ENCODE data around the gene FBXO45. TPM values are rescaled to one million over a fixed set of nuclear protein-coding genes. Genes with fewer than 3 reads are reported as not detected.
"Not testable (repeated sequence)": the region's sequence is repeated elsewhere in the genome, so short reads cannot be mapped to it uniquely, and the experiment has no call there.

Gene FBXO45
- total RNA-seq, 6 experiments from 2014 or later: 7.0 to 9.5 (median 8.1) TPM

DNA sequence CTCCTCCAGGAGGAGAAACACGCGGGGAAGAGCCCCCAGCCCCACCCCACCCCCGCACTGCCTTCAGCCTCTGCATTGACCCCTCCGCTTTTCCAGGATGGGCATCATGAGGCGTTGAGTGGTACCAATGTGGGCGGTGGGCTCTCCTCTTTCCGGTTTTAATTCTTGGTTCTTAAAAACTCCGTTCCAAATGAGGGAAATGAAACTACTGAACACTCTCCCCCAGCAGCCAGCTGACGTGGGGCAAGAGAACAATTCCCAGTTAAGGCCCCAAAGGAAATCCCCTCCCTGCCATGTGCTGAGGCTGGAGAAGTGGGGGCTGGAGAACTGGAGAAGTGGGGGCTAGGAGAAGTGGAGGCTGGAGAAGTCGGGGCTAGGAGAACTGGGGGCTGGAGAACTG, 65.8 kb downstream of the FBXO45 start:
- Mint-ChIP-seq H3K4me3 (no peak overlapping the region), H3K9me3 (no peaks in the 10 kb centered on the region), H3K27me3 (ENCODE audit: insufficient read depth) (peaks cover 18% of the 10 kb centered on the region), H3K27ac (no peak overlapping the region), H3K36me3 (ENCODE audit: low read depth) (no peaks in the 10 kb centered on the region), H3K4me1 (ENCODE audit: low read depth) (peaks cover 25% of the 10 kb centered on the region)
- TF ChIP-seq, protein P1, sequence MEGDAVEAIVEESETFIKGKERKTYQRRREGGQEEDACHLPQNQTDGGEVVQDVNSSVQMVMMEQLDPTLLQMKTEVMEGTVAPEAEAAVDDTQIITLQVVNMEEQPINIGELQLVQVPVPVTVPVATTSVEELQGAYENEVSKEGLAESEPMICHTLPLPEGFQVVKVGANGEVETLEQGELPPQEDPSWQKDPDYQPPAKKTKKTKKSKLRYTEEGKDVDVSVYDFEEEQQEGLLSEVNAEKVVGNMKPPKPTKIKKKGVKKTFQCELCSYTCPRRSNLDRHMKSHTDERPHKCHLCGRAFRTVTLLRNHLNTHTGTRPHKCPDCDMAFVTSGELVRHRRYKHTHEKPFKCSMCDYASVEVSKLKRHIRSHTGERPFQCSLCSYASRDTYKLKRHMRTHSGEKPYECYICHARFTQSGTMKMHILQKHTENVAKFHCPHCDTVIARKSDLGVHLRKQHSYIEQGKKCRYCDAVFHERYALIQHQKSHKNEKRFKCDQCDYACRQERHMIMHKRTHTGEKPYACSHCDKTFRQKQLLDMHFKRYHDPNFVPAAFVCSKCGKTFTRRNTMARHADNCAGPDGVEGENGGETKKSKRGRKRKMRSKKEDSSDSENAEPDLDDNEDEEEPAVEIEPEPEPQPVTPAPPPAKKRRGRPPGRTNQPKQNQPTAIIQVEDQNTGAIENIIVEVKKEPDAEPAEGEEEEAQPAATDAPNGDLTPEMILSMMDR (IDR thresholded peaks at IDR 0.05): no peak
- DNase-seq: no peak

DNA sequence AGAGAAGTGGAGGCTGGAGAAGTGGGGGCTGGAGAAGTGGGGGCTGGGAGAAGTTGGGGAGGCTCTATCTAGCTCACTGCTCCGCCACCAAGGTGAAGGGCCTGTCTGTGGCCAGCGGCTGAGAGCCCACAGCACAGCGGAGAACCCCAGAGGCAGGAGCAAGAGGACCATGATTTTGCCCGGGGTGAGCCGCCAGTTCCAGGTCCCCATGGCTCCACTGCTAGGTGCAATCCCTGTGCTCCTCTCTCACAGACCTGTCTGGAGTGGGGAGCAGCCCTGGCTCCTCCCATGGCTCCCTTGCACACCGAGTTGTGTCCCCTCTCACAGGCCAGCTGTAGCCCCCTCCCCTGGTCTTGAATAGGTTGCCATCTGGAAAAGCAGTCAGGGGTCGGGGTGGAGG, 66.4 kb downstream of the FBXO45 start:
- no peak overlapping the region for H3K27ac Mint-ChIP-seq
- H3K36me3 Mint-ChIP-seq (ENCODE audit: low read depth): no peaks in the 10 kb centered on the region
- H3K4me3 Mint-ChIP-seq: no peak overlapping the region
- TF ChIP-seq, protein P1 (IDR thresholded peaks at IDR 0.05): no peak
- H3K4me1 Mint-ChIP-seq (ENCODE audit: low read depth): peaks cover 28% of the 10 kb centered on the region
- H3K9me3 Mint-ChIP-seq: no peaks in the 10 kb centered on the region
- no peak for DNase-seq
- H3K27me3 Mint-ChIP-seq (ENCODE audit: insufficient read depth): peaks cover 20% of the 10 kb centered on the region

DNA sequence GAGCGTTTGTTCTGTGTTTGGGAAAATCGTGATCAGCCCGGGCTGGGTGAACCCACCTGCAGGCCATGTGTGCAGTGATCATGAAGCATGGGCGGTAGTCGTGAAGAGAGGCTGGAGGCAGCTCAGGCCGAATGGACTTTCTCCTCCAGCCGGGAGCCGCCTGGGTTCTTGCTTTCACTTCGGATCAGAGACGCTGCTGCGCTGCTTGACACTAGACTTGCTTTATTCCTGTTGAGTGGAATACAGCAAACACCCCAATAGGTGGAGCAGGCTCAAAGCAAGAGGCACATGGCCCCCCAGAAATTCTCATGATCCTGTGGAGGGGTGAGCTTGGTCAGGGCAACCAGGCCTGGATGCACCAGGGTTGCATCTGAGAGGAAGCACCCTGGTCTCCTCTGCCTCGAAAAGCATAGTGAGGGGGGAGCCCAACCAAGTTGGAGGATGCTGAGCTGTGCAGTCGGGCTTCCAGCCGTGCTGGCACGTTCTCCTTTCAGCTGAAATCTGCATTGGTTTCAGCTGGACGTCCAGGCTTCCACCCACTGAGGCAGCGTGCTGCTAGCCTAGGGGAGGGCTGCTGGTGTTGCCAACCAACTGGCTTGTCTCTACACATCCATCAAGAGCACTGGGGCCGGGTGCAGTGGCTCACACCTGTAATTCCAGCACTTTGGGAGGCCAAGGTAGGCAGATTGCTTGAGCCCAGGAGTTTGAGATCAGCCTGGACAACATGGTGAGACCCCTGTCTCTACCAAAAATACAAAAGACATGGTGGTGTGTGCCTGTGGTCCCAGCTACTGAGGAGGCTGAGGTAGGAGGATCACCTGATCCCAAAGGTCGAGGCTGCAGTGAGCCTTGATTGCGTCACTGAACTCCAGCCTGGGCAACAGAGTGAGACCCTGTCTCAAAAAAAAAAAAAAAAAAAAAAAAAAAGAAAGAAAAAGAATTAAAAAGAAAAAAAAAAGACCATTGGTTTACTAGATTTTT, 68.2 kb downstream of the FBXO45 start:
- H3K27me3 Mint-ChIP-seq (ENCODE audit: insufficient read depth): peaks cover 24% of the 10 kb centered on the region
- H3K9me3 Mint-ChIP-seq: no peaks in the 10 kb centered on the region
- H3K4me3 Mint-ChIP-seq: peak overlapping the region; percentile 74
- H3K36me3 Mint-ChIP-seq (ENCODE audit: low read depth): no peaks in the 10 kb centered on the region
- H3K4me1 Mint-ChIP-seq (ENCODE audit: low read depth): peaks cover 25% of the 10 kb centered on the region
- TF ChIP-seq, protein P1 (IDR thresholded peaks at IDR 0.05): 0 out of 2 replicates have a peak, but pooled peaks have one; percentile 14
- no peak for DNase-seq
- no peak overlapping the region; the same call in 1 of the 2 replicates for H3K27ac Mint-ChIP-seq

DNA sequence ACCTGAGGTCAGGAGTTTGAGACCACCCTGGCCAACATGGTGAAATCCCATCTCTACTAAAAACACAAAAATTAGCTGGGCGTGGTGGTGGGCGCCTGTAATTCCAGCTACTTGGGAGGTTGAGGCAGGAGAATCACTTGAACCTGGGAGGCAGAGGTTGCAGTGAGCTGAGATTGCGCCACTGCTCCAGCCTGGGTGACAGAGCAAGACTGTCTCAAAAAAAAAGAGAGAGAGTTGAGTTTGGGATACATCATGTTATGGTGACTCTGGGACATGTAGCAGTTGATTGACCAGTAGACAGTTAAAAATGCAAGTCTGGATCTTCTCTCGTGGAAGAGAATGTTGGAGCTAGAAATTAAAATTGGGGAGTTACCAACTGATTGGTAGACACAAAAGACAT, 69.5 kb downstream of the FBXO45 start:
- not testable (repeated sequence) for H3K36me3 Mint-ChIP-seq (ENCODE audit: low read depth); H3K9me3 Mint-ChIP-seq; H3K4me3 Mint-ChIP-seq; H3K27ac Mint-ChIP-seq; DNase-seq
- Mint-ChIP-seq H3K4me1 (ENCODE audit: low read depth) (peaks cover 15% of the 10 kb centered on the region), H3K27me3 (ENCODE audit: insufficient read depth) (peaks cover 31% of the 10 kb centered on the region)

Other genes starting within 250 kb of the FBXO45 start
- under 1 TPM in 4 of 6 experiments, not detected in 2; 0.14 to 0.89 (median 0.64) TPM for gene TM4SF19, start 230.3 kb upstream of the FBXO45 start, total RNA-seq (2021; fragmentation: NEBNext Ultra II Directional; extraction: Animal tissue kit (Norgen Biotek cat#: 25700))
- 10 to 100 TPM; 57.8 to 67.0 (median 62.2) TPM for gene UBXN7, start 136.2 kb upstream of the FBXO45 start, total RNA-seq (2021; fragmentation: NEBNext Ultra II Directional; extraction: Animal tissue kit (Norgen Biotek cat#: 25700))
- 10 to 100 TPM; 11.6 to 16.5 (median 15.5) TPM for gene RNF168, start 64.9 kb upstream of the FBXO45 start, total RNA-seq (2021; fragmentation: NEBNext Ultra II Directional; extraction: Animal tissue kit (Norgen Biotek cat#: 25700))
- gene SMCO1, start 53.3 kb upstream of the FBXO45 start, total RNA-seq (2021; fragmentation: NEBNext Ultra II Directional; extraction: Animal tissue kit (Norgen Biotek cat#: 25700)): not detected
- 10 to 100 TPM in 1 of 6 experiments, 1 to 10 TPM in 5; 6.6 to 10.2 (median 9.1) TPM for gene WDR53, start 106 bp upstream of the FBXO45 start, total RNA-seq (2021; fragmentation: NEBNext Ultra II Directional; extraction: Animal tissue kit (Norgen Biotek cat#: 25700))
- gene NRROS, start 71.0 kb downstream of the FBXO45 start, total RNA-seq (2021; fragmentation: NEBNext Ultra II Directional; extraction: Animal tissue kit (Norgen Biotek cat#: 25700)): under 1 TPM in 5 of 6 experiments, not detected in 1; 0.07 to 0.23 (median 0.13) TPM
- gene CEP19, start 143.6 kb downstream of the FBXO45 start, total RNA-seq (2021; fragmentation: NEBNext Ultra II Directional; extraction: Animal tissue kit (Norgen Biotek cat#: 25700)): 1 to 10 TPM; 1.9 to 2.6 (median 2.1) TPM
- 10 to 100 TPM; 19.6 to 25.0 (median 24.2) TPM for gene PIGX, start 143.7 kb downstream of the FBXO45 start, total RNA-seq (2021; fragmentation: NEBNext Ultra II Directional; extraction: Animal tissue kit (Norgen Biotek cat#: 25700))
- 10 to 100 TPM; 63.9 to 78.0 (median 69.4) TPM for gene PAK2, start 171.2 kb downstream of the FBXO45 start, total RNA-seq (2021; fragmentation: NEBNext Ultra II Directional; extraction: Animal tissue kit (Norgen Biotek cat#: 25700))

Measured in HFFc6 (cell line).